AG09309 (cell line): Measurements from ENCODE around the gene PRRT1B.

Experiments
- DNase-seq: peaks from one replicate; pipeline ENCODE4 v3.0.0-alpha.2; 2010; ENCODE audit warnings: low read depth
- H3K4me3 ChIP-seq: 2 replicates; pipeline ENCODE4 v1.5.1; 2011; ENCODE audit warnings: mild to moderate bottlenecking, low read depth, low read length, moderate library complexity; ENCODE audit not compliant: control insufficient read depth
- CTCF ChIP-seq: IDR thresholded peaks from 2 replicates; pipeline ENCODE4 v1.5.1; 2011; ENCODE audit warnings: mild to moderate bottlenecking, low read depth, low read length, inconsistent platforms; ENCODE audit not compliant: insufficient read depth, control insufficient read depth; ENCODE audit errors: missing control alignments

Gene PRRT1B

GRCh38 chr9:131528186-131528585, 17.1 kb upstream of the PRRT1B start:
- H3K4me3 ChIP-seq: no peak overlapping the region
- DNase-seq: no peak

GRCh38 chr9:131528886-131529505, 16.3 kb upstream of the PRRT1B start:
- no peak overlapping the region for H3K4me3 ChIP-seq
- no peak for TF ChIP-seq CTCF
- DNase-seq: no peak

More at GRCh38 chr9:131528186-131528585, 17.1 kb upstream of the PRRT1B start:
- TF ChIP-seq CTCF: no peak

- no peak for DNase-seq
- peak overlapping the region; percentile 88 for H3K4me3 ChIP-seq
- TF ChIP-seq CTCF: no peak
Measured at GRCh38 chr9:131529597-131530545, 15.5 kb upstream of the PRRT1B start.

GRCh38 chr9:131530546-131530919, 14.8 kb upstream of the PRRT1B start:
- TF ChIP-seq CTCF: peak; percentile 47
- peak overlapping the region; percentile 88 for H3K4me3 ChIP-seq
- no peak for DNase-seq

GRCh38 chr9:131530920-131531832, 14.1 kb upstream of the PRRT1B start, which contains the start of gene UCK1:
Gene UCK1, minus strand, starts transcription at chr9:131531263. Its CDS starts 89 bp downstream, at chr9:131531174.
- DNase-seq: peak; percentile 13
- H3K4me3 ChIP-seq: peak within 1 kb of the TSS; percentile 88
- no peak for TF ChIP-seq CTCF

- no peak overlapping the region for H3K4me3 ChIP-seq
- no peak for DNase-seq
- TF ChIP-seq CTCF: no peak
Measured at GRCh38 chr9:131534721-131535237, 10.5 kb upstream of the PRRT1B start.
